T-helper 1 cell treated with Interleukin-12 subunit alpha and Interleukin-12 subunit beta and Interleukin-4 antibody, amounts not matched to agents 30 ng/mL and 1 ng/mL, for 36 hours (primary cell): ENCODE data around the gene CABS1. TPM values are rescaled to one million over a fixed set of nuclear protein-coding genes. Genes with fewer than 3 reads are reported as not detected.

ENCODE experiments used
- intact Hi-C: fragments of 100-400 bp; cut with micrococcal nuclease; formaldehyde crosslinking; loops from one replicate; pipeline ENCODE4 v1.15.1; 2024
- total RNA-seq: library from RNA; stranded (reverse); gene quantifications from 2 replicates; pipeline ENCODE4 v1.2.3, GENCODE V29; 2022

Gene CABS1
- total RNA-seq, 1 donor from 2014 or later, result not detected

GRCh38 chr4:70382691-70383181 lies 48.0 kb downstream of the CABS1 start, which contains the start of gene SMR3B:
Gene SMR3B (plus strand): TSS chr4:70383131. CDS start chr4:70384511, 1,380 bp downstream.
- intact Hi-C loops, result no loop called here

Other genes starting within 250 kb of the CABS1 start
- not detected in 2 replicates for gene PRR27, start 180.7 kb upstream of the CABS1 start, total RNA-seq
- not detected in 2 replicates for gene ODAM, start 139.3 kb upstream of the CABS1 start, total RNA-seq
- not detected in 2 replicates for gene FDCSP, start 108.9 kb upstream of the CABS1 start, total RNA-seq
- not detected in 2 replicates for gene CSN3, start 92.4 kb upstream of the CABS1 start, total RNA-seq
- not detected in 2 replicates for gene SMR3A, start 25.8 kb downstream of the CABS1 start, total RNA-seq
- not detected in 2 replicates for gene SMR3B, start 48.1 kb downstream of the CABS1 start, total RNA-seq
- gene OPRPN, start 63.0 kb downstream of the CABS1 start, total RNA-seq, result not detected in 2 replicates
- not detected in 2 replicates for gene MUC7, start 137.2 kb downstream of the CABS1 start, total RNA-seq
- gene AMTN, start 183.6 kb downstream of the CABS1 start, total RNA-seq, result not detected in 2 replicates